HAP-1 (cell line): ENCODE measurements around the gene MAP7D2.

Source experiments
- DNase-seq, 2 experiments: peaks; one replicate each; pipeline ENCODE4 v3.0.0-alpha.2; 2016 to 2020; ENCODE audit warnings: low spot score in 2 of 2
- H3K27me3 ChIP-seq: fragments of 250-450 bp; sonication (Bioruptor Pico); 2 replicates; pipeline ENCODE4 v1.5.1; 2020; ENCODE audit warnings: low read depth, mild to moderate bottlenecking, moderate library complexity
- H3K36me3 ChIP-seq: fragments of 250-450 bp; sonication (Bioruptor Pico); replicated peaks from 2 replicates; pipeline ENCODE4 v1.5.1; 2020; ENCODE audit warnings: mild to moderate bottlenecking
- H3K4me1 ChIP-seq: fragments of 250-450 bp; sonication (Bioruptor Pico); 2 replicates; pipeline ENCODE4 v1.5.1; 2020; ENCODE audit warnings: mild to moderate bottlenecking
- H3K4me3 ChIP-seq: fragments of 250-450 bp; sonication (Bioruptor Pico); 2 replicates; pipeline ENCODE4 v1.5.1; 2020; ENCODE audit warnings: mild to moderate bottlenecking, moderate library complexity
- H3K9me3 ChIP-seq: fragments of 250-450 bp; sonication (Bioruptor Pico); 2 replicates; pipeline ENCODE4 v1.5.1; 2020; ENCODE audit warnings: mild to moderate bottlenecking, moderate library complexity
- in situ Hi-C: fragments of 300-500 bp; cut with MboI; formaldehyde crosslinking; loops from 3 replicates; pipeline ENCODE4 v1.14.3; 2020; ENCODE audit warnings: low sequenced_read_pairs, inconsistent platforms, mixed read lengths

The MAP7D2 gene

DNA sequence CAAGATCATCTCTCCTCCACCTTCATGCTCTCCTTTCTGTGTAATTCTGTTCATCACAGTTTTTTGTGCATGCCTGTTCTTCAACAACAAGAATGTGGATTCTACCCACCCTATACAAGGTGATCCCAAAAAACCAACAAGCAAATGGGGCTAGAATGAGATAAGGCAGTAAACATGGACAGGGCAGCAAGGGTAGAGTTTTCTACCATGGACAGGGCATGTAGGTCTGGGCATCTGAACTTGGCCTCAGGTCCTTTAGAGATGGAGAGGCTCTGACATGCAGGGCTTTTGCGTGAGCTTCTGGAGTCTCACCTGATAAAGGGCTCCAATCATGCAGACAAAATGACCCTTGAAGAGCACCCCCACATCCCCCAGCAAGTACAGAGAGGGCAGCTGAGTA, 36.4 kb downstream of the MAP7D2 start:
- Histone ChIP-seq H3K4me1 (no peaks in the 10 kb centered on the region), H3K36me3 (no peaks in the 10 kb centered on the region), H3K27me3 (no peaks in the 10 kb centered on the region), H3K4me3 (no peak overlapping the region), H3K9me3 (no peaks in the 10 kb centered on the region)
- in situ Hi-C loops: no loop called here
- DNase-seq: no peak

DNA sequence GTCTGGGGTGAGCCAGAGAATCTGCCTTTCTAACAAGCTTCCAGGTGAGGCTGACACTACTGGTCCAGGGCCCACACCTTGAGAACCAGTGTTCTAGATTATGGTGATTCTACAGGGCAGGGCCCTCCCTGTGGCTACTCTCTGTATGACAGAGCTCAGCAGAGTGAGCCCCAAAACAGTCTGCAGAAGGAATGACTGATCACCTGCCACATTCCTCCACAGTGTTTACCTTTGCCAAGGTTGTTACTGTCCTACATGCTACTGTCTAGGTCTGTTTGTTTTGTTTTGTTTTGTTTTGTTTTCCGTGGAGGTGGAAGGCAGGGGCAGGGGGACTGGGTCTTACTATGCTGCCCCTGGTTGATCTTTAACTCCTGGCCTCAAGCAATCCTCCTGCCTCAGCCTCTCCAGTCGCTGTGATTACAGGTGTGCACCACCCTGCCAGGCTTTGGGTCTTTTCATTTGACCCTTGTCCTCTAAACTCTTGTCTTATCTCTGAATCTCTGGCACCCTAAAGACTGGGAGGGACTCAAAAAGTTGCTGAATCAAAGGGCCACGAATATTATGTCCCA, 45.1 kb downstream of the MAP7D2 start:
- no peak for DNase-seq
- Histone ChIP-seq H3K4me3 (no peak overlapping the region), H3K9me3 (no peaks in the 10 kb centered on the region), H3K36me3 (no peaks in the 10 kb centered on the region), H3K4me1 (no peaks in the 10 kb centered on the region), H3K27me3 (no peaks in the 10 kb centered on the region)
- in situ Hi-C loops: loop anchor here (5.0 to 25.0 kb wide), 3 partner anchors 169 to 684 kb away; no protein-coding TSS in a partner anchor

DNA sequence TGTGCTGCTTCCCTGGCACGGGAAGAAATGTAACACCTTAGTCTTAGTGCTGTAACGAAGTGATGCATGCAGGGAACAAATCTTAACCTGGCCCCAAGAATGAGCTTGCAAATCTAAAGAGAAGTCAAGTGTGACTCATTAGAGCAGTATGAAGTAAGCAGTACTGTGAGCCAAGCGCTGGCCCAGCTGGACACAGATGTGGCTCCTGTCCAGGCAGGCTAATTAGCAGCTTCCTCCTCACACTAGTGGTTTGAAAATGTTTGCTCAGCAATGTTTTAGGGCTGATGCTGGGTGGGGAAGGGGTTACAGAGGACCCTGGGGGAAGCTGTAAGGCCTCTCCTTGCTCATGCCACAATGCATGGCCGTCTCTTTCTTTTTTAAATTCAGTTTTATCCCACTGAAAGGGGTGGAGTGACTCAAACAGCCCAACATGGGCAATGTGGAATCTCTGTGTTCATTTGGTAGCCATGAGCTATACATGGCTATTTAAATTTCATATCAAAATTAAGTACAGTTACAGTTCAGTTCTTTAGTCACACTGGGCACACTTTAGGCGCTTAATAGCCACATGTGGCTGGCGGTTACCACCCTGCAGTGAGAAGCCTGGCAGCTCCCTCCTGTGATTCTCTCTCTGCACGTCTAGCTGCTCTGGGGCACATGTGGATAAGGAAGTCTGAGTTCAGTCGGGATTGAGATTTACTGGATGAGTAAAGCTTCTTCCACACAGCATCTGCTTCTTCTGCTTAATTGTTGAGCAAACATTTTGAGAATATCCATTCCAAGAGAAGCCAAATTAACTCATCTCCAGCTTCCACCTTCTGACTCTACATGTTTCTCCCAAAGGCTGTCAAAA, 48.8 kb downstream of the MAP7D2 start:
- Histone ChIP-seq H3K36me3 (no peaks in the 10 kb centered on the region), H3K27me3 (no peaks in the 10 kb centered on the region), H3K9me3 (no peaks in the 10 kb centered on the region), H3K4me1 (no peaks in the 10 kb centered on the region), H3K4me3 (no peak overlapping the region)
- no peak for DNase-seq
- in situ Hi-C loops: loop anchor here (25.0 kb wide), 2 partner anchors 331 to 681 kb away; no protein-coding TSS in a partner anchor

DNA sequence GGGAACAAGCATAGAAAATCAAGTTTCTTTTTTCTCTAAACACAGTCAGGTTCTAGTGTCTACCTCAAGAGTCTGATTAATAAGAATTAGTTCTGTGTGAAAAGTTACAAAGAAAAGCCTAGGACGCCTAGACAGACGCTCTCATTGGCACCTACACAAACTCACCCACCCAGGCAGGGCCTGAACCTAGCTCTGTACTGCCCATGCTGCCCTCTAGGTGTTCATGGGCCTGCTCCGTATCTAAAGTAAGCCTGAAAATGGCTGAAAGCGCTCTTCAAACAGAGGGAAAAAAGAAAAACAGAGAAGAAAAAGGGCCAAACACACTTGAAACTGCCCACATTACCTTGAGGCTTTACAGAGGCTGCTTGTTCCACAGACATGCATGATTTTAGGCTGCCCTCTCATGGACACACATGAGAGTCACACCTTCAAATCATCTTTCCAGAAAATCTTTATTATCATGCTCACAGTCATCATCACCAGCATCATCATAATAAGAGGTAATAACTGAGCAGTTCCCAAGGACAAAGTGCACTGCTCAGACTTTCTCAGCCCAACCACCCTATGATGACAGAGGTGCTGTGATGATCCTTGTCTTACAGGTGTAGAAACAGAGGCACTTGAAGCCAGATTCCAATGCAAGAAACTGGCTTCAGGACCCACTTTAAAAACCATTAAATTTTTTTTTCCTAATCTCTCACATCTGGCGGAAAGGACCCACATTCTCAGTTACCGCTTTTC, 49.6 kb downstream of the MAP7D2 start:
- in situ Hi-C loops: loop anchor here (25.0 kb wide), 2 partner anchors 330 to 680 kb away; no protein-coding TSS in a partner anchor
- peak; percentile 62 to 68 for DNase-seq
- H3K4me3 ChIP-seq: no peak overlapping the region
- no peaks in the 10 kb centered on the region for H3K9me3 ChIP-seq
- no peaks in the 10 kb centered on the region for H3K27me3 ChIP-seq
- H3K36me3 ChIP-seq: no peaks in the 10 kb centered on the region
- no peaks in the 10 kb centered on the region for H3K4me1 ChIP-seq

DNA sequence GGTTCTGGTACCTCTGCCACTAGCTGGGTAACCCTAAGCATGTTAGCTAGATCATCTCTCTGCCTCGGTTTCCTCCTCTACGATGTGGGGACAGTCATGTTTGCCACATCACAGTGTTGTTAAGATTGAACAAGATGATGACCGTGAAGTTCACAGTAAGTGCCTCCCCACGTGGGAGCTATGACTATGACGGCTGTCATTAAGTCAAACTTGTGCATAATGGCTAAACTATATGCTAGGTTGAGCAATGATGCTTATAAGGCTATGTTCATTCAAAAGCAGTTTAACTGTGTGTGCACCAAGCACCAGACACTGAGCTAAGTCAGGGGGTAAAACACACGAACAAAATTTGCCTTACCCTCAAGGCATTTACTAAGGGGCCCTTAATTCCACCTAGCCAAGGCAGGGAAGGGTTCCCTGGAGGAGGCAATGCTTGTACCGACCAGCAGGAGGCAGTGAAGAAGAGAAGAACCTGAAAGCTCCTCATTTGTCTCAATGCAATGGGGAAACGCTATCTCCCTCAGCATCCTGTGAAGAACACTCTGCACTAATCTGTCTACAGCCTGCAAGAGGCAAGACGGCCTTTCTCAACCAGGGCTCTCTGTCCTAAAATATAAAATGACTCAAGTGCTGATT, 52.9 kb downstream of the MAP7D2 start:
- in situ Hi-C loops: loop anchor here (25.0 kb wide), 2 partner anchors 327 to 677 kb away; no protein-coding TSS in a partner anchor
- no peaks in the 10 kb centered on the region for H3K4me1 ChIP-seq
- H3K4me3 ChIP-seq: no peak overlapping the region
- no peaks in the 10 kb centered on the region for H3K9me3 ChIP-seq
- peak in 1 of 2 experiments; percentile 43 for DNase-seq
- no peaks in the 10 kb centered on the region for H3K27me3 ChIP-seq
- H3K36me3 ChIP-seq: no peaks in the 10 kb centered on the region

DNA sequence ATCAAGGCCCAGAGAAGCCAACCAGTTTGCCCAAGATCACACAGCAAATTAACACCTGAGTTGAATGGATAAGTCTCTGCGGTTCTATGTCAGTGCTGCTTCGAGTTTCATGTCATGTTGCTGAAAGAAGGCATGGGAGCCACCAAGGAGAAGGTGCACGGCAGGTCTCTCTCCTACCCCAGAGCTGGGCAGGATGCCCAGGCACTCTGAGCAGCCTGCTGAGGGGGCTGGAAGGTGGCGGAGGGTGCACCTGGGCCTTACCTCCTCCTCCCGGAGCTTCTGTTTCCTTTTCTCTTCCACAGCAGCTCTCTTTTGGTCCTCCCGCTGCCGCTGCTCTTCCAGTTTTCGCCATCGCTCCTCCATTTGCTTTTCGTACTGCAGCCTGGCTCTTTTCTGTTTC, 53.6 kb downstream of the MAP7D2 start:
- Histone ChIP-seq H3K4me3 (no peak overlapping the region), H3K4me1 (no peaks in the 10 kb centered on the region), H3K9me3 (no peaks in the 10 kb centered on the region), H3K27me3 (no peaks in the 10 kb centered on the region), H3K36me3 (no peaks in the 10 kb centered on the region)
- in situ Hi-C loops: loop anchor here (25.0 kb wide), 2 partner anchors 326 to 676 kb away; no protein-coding TSS in a partner anchor
- DNase-seq: no peak

DNA sequence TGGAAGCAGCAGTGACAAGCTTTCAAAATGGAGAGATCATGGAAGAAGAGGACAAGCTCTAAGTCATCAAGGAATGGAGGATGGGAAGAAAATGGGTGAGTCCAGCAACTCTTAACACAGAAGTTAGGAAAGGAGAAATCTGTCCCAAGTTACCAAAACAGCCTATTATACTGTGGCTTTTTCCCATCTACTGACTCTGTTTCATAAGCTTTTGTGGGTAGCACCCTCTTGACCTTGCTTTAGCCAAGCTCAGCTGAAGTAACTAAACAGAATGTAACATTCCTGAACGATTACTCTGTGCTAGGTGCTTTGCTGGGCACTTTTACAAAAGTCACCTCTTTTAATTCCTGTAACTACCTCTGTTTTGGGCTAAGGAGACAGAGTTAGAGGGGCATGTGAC, 54.9 kb downstream of the MAP7D2 start:
- Histone ChIP-seq H3K9me3 (no peaks in the 10 kb centered on the region), H3K4me1 (no peaks in the 10 kb centered on the region), H3K27me3 (no peaks in the 10 kb centered on the region), H3K4me3 (no peak overlapping the region), H3K36me3 (no peaks in the 10 kb centered on the region)
- in situ Hi-C loops: loop anchor here (25.0 kb wide), 2 partner anchors 325 to 675 kb away; no protein-coding TSS in a partner anchor
- no peak for DNase-seq

DNA sequence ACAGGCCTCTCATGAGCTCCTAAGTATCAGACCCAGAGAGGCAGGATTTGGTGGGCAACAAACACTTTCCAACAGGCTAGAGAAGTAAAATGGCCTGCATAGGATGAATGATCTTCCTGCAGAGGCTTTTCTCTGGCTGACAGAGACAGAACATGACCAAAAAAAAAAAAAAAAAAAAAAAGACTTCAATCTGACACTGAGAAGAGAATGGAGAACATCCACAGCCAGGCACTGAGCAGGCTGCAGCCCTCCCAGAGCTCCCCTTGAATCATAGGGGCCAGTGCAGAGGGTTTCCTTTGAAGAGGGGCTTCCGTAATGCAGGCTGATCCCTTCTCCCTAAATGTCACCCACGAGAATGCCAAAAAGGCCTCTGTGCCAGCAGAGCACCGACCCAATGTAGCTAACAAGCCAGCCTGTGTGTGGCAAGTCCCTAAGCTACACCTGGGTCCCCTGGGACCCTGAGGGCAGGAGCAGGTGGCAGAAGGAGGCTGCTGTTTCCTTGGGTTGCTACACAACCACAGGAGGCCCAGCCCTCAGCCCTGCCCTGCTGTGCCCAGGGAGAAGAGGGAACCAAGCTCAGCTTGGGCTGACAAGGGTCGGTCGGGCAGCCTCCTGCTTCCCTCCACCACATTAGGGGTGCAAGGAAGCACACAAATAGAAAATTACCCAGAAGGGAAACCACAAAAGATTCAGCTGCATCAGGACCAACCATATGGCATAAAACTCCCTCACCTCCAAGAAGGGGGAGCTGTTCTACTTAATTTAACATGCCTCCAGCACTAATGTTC, 55.6 kb downstream of the MAP7D2 start:
- no peaks in the 10 kb centered on the region for H3K4me1 ChIP-seq
- H3K36me3 ChIP-seq: no peaks in the 10 kb centered on the region
- no peak for DNase-seq
- no peaks in the 10 kb centered on the region for H3K27me3 ChIP-seq
- in situ Hi-C loops: loop anchor here (25.0 kb wide), 2 partner anchors 324 to 674 kb away; no protein-coding TSS in a partner anchor
- H3K9me3 ChIP-seq: no peaks in the 10 kb centered on the region
- H3K4me3 ChIP-seq: no peak overlapping the region

DNA sequence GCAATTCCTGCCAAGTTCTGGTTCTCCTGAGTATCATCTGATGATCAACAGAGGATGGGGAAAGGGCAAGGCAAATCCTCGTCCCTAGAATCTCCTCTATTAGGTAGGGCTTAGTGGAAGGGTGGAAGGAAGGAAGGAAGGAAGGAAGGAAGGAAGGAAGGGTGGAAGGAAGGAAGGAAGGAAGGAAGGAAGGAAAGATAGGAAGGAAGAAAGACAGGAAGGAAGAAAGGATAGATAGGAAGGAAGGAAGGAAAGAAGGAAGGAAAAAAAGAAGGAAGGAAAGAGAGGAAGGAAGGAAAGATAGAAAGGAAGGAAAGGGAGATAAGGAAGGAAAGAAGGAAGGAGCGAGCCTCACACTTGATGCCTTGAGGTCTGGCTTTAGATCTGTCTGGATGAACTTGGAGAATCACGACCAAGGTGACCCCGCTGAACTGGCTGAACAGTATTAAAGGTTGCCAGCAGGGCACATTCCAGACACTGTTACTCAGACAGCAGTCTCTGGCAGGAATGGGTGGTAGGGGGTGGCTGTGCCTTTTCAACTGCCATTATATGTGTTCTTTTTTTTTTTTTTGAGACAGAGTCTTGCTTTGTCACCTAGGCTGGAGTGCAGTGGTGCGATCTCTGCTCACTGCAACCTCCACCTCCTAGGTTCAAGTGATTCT, 57.1 kb downstream of the MAP7D2 start:
- in situ Hi-C loops: loop anchor here (25.0 kb wide), 2 partner anchors 322 to 672 kb away; no protein-coding TSS in a partner anchor
- no peak overlapping the region for H3K4me3 ChIP-seq
- no peaks in the 10 kb centered on the region for H3K27me3 ChIP-seq
- H3K4me1 ChIP-seq: no peaks in the 10 kb centered on the region
- H3K9me3 ChIP-seq: no peaks in the 10 kb centered on the region
- DNase-seq: no peak
- no peaks in the 10 kb centered on the region for H3K36me3 ChIP-seq

DNA sequence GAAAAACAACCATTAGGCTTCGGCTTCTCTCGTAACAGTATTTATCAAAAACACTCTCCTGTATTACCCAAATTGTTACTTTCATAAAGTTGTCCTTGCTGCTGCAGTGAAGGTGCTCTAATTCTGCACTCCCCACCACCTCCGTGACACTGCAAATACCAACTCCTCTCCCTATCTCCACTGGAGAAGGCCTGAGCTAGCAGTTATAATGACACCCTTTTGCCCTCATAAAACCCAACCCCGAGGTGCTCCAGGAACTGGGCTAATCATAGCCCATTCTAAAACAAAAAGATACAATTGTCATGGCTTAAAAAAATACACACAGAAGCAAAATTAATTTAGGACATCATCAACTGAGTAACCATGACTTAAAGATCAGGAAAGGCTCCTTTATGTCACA, 59.2 kb downstream of the MAP7D2 start:
- in situ Hi-C loops: loop anchor here (25.0 kb wide), 2 partner anchors 320 to 670 kb away; no protein-coding TSS in a partner anchor
- no peaks in the 10 kb centered on the region for H3K9me3 ChIP-seq
- H3K4me3 ChIP-seq: no peak overlapping the region
- H3K4me1 ChIP-seq: no peaks in the 10 kb centered on the region
- DNase-seq: no peak
- H3K36me3 ChIP-seq: no peaks in the 10 kb centered on the region
- no peaks in the 10 kb centered on the region for H3K27me3 ChIP-seq

DNA sequence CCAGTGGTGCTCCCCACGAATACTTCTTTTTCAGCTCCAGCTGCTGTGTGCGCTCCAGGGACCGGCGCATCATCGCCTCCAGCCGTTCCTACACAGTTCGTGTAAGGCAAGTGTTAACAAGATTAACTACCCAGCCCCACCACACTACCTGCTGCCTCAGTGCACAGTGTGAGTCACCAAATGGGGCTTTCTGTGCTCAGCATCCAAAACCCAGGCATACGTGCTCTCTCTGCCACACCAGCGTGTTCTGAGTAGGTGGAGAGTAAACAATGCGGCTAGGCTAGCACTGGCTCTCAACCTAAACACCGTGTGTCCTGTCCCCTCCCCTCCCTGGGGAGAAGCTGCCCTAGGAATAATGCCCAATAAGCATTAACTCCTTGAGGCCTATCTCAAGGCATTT, 60.0 kb downstream of the MAP7D2 start:
- Histone ChIP-seq H3K36me3 (no peaks in the 10 kb centered on the region), H3K4me1 (no peaks in the 10 kb centered on the region), H3K4me3 (no peak overlapping the region), H3K9me3 (no peaks in the 10 kb centered on the region), H3K27me3 (no peaks in the 10 kb centered on the region)
- DNase-seq: no peak
- in situ Hi-C loops: loop anchor here (25.0 kb wide), 2 partner anchors 319 to 669 kb away; no protein-coding TSS in a partner anchor

DNA sequence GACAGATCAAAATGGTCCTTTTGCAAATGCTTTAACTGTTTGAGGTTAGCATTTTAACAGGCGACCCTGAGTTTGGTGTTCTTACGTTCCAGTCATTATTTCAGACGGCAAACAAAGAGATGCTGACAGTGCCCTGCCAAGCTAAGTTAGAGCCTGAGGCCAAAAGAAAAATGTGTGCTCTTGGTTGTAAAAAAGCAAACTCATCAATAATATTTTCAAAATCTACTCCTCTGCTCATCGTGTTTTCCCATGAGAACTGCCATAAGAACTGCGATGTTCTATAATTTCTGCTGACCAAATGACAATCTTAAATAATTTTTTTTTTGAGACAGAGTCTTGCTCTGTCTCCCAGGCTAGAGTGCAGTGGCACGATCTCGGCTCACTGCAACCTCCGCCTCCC, 63.2 kb downstream of the MAP7D2 start:
- Histone ChIP-seq H3K4me3 (no peak overlapping the region), H3K27me3 (no peaks in the 10 kb centered on the region), H3K9me3 (no peaks in the 10 kb centered on the region), H3K36me3 (no peaks in the 10 kb centered on the region), H3K4me1 (no peaks in the 10 kb centered on the region)
- in situ Hi-C loops: loop anchor here (25.0 kb wide), 2 partner anchors 316 to 666 kb away; no protein-coding TSS in a partner anchor
- DNase-seq: no peak
